ENCODE measurements around the gene SLC17A8.
"Not testable (repeated sequence)": the region's sequence is repeated elsewhere in the genome, so short reads cannot be mapped to it uniquely, and the experiment has no call there.

The SLC17A8 gene

GRCh38 chr12:100332852-100333251 is 24.0 kb upstream of the SLC17A8 start:
- no peak for TF ChIP-seq CTCF (IDR thresholded peaks at IDR 0.05; ENCODE audit: insufficient read depth, missing control alignments)
- FAIRE-seq: no peak
- no peak for DNase-seq (ENCODE audit: insufficient read length, low spot score)

- TF ChIP-seq CTCF (IDR thresholded peaks at IDR 0.05; ENCODE audit: insufficient read depth, missing control alignments): no peak
- FAIRE-seq: no peak
- DNase-seq (ENCODE audit: insufficient read length, low spot score): no peak
Measured at GRCh38 chr12:100337299-100337698, 19.6 kb upstream of the SLC17A8 start.

GRCh38 chr12:100337727-100338126 is 19.1 kb upstream of the SLC17A8 start:
- DNase-seq (ENCODE audit: insufficient read length, low spot score) (no peak), FAIRE-seq (no peak)
- TF ChIP-seq CTCF (IDR thresholded peaks at IDR 0.05; ENCODE audit: insufficient read depth, missing control alignments): no peak

GRCh38 chr12:100339071-100339470 is 17.8 kb upstream of the SLC17A8 start:
- FAIRE-seq: no peak
- DNase-seq (ENCODE audit: insufficient read length, low spot score): no peak
- no peak for TF ChIP-seq CTCF (IDR thresholded peaks at IDR 0.05; ENCODE audit: insufficient read depth, missing control alignments)

- DNase-seq (ENCODE audit: insufficient read length, low spot score); FAIRE-seq: not testable (repeated sequence)
Measured at GRCh38 chr12:100342897-100343296, 14.0 kb upstream of the SLC17A8 start.

GRCh38 chr12:100344351-100344750 is 12.5 kb upstream of the SLC17A8 start:
- not testable (repeated sequence) for FAIRE-seq

GRCh38 chr12:100345020-100345767 is 11.7 kb upstream of the SLC17A8 start:
- FAIRE-seq: no peak
- no peak for TF ChIP-seq CTCF (IDR thresholded peaks at IDR 0.05; ENCODE audit: insufficient read depth, missing control alignments)

More at GRCh38 chr12:100344351-100344750, 12.5 kb upstream of the SLC17A8 start:
- DNase-seq (ENCODE audit: insufficient read length, low spot score): not testable (repeated sequence)

GRCh38 chr12:100346660-100347059 is 10.2 kb upstream of the SLC17A8 start:
- no peak for FAIRE-seq
- no peak for TF ChIP-seq CTCF (IDR thresholded peaks at IDR 0.05; ENCODE audit: insufficient read depth, missing control alignments)
- DNase-seq (ENCODE audit: insufficient read length, low spot score): no peak

More at GRCh38 chr12:100345020-100345767, 11.7 kb upstream of the SLC17A8 start:
- DNase-seq (ENCODE audit: insufficient read length, low spot score): no peak

All from D721Med (cell line).